AG08395 (cell line): ENCODE results near the gene TMX1.
"Not testable (repeated sequence)": the region's sequence is repeated elsewhere in the genome, so short reads cannot be mapped to it uniquely, and the experiment has no call there.

Source experiments
- DNase-seq: peaks from one replicate; pipeline ENCODE4 v3.0.0; 2012; ENCODE audit warnings: mixed read lengths, low spot score

TMX1 gene

GRCh38 chr14:51239813-51240803 lies at the start of gene TMX1:
Gene TMX1, plus strand, starts transcription at chr14:51240247. Its CDS starts 46 bp downstream, at chr14:51240293.
- DNase-seq = peak; percentile 100

- DNase-seq = no peak
Observed at GRCh38 chr14:51201890-51202289, 38.2 kb upstream of the TMX1 start.

- no peak for DNase-seq
Observed at GRCh38 chr14:51202914-51203665, 37.0 kb upstream of the TMX1 start.

- no peak for DNase-seq
Observed at GRCh38 chr14:51203881-51204280, 36.2 kb upstream of the TMX1 start.

GRCh38 chr14:51205486-51205885 lies 34.6 kb upstream of the TMX1 start:
- no peak for DNase-seq

- no peak for DNase-seq
Observed at GRCh38 chr14:51206462-51206861, 33.6 kb upstream of the TMX1 start.

GRCh38 chr14:51207621-51208020 lies 32.4 kb upstream of the TMX1 start:
- no peak for DNase-seq

- DNase-seq = no peak
Observed at GRCh38 chr14:51208982-51209381, 31.1 kb upstream of the TMX1 start.

- DNase-seq = no peak
Observed at GRCh38 chr14:51209457-51209856, 30.6 kb upstream of the TMX1 start.

GRCh38 chr14:51210594-51210993 lies 29.5 kb upstream of the TMX1 start:
- DNase-seq = no peak

GRCh38 chr14:51211149-51211548 lies 28.9 kb upstream of the TMX1 start:
- DNase-seq = no peak

- no peak for DNase-seq
Observed at GRCh38 chr14:51216602-51217001, 23.4 kb upstream of the TMX1 start.

- DNase-seq = peak; percentile 44
Observed at GRCh38 chr14:51219473-51220448, 20.3 kb upstream of the TMX1 start.

- DNase-seq = not testable (repeated sequence)
Observed at GRCh38 chr14:51223463-51223862, 16.6 kb upstream of the TMX1 start.

- no peak for DNase-seq
Observed at GRCh38 chr14:51224551-51224950, 15.5 kb upstream of the TMX1 start.

- peak; percentile 17 for DNase-seq
Observed at GRCh38 chr14:51225751-51226150, 14.3 kb upstream of the TMX1 start.

- DNase-seq = no peak
Observed at GRCh38 chr14:51228391-51228790, 11.7 kb upstream of the TMX1 start.

- no peak for DNase-seq
Observed at GRCh38 chr14:51228890-51229289, 11.2 kb upstream of the TMX1 start.

- no peak for DNase-seq
Observed at GRCh38 chr14:51236314-51236713, 3.7 kb upstream of the TMX1 start.

GRCh38 chr14:51240804-51241380 lies 845 bp downstream of the TMX1 start:
- no peak for DNase-seq
